GM23338 (cell line): Measurements from ENCODE around the gene VEZT. TPM values are rescaled to one million over a fixed set of nuclear protein-coding genes. Genes with fewer than 3 reads are reported as not detected.

Source experiments
- ATAC-seq: fragments of 200-7000 bp; cut with Tn5 transposase; 3 replicates; pipeline ENCODE4 v1.9.1; 2020
- DNase-seq: peaks from one replicate; pipeline ENCODE4 v3.0.0-alpha.2; 2015; ENCODE audit warnings: low spot score
- H2AFZ ChIP-seq: fragments of 200-600 bp; sonication (generic); 2 replicates; pipeline ENCODE4 v1.8.0; 2016; ENCODE audit warnings: antibody characterized with exemption, mild to moderate bottlenecking, moderate library complexity
- H3F3A ChIP-seq: fragments of 200-600 bp; sonication (generic); replicated peaks from 2 replicates; pipeline ENCODE4 v1.8.0; 2017; ENCODE audit warnings: antibody characterized with exemption, mixed run types, low read depth
- H3K27ac ChIP-seq: fragments of 200-600 bp; sonication (generic); 2 replicates; pipeline ENCODE4 v1.6.1; 2016; ENCODE audit warnings: low read depth
- H3K27me3 ChIP-seq: fragments of 200-600 bp; sonication (generic); 2 replicates; pipeline ENCODE4 v1.8.0; 2016; ENCODE audit warnings: mild to moderate bottlenecking, mixed run types, moderate library complexity; ENCODE audit not compliant: insufficient read depth
- H3K36me3 ChIP-seq: fragments of 200-600 bp; sonication (generic); 2 replicates; pipeline ENCODE4 v1.8.0; 2016; ENCODE audit warnings: mild to moderate bottlenecking; ENCODE audit not compliant: insufficient read depth
- H3K4me1 ChIP-seq: fragments of 200-600 bp; sonication (generic); 2 replicates; pipeline ENCODE4 v1.8.0; 2016; ENCODE audit warnings: mild to moderate bottlenecking, moderate library complexity; ENCODE audit not compliant: insufficient read depth
- H3K4me2 ChIP-seq: fragments of 200-600 bp; sonication (generic); 2 replicates; pipeline ENCODE4 v1.7.1; 2017; ENCODE audit warnings: mixed run types
- H3K4me3 ChIP-seq: fragments of 200-600 bp; sonication (generic); 2 replicates; pipeline ENCODE4 v1.6.1; 2016; ENCODE audit warnings: mixed run types
- H3K79me2 ChIP-seq: fragments of 200-600 bp; sonication (generic); replicated peaks from 2 replicates; pipeline ENCODE4 v1.8.0; 2017; ENCODE audit warnings: mild to moderate bottlenecking; ENCODE audit not compliant: insufficient read depth
- H3K9me2 ChIP-seq: fragments of 200-600 bp; sonication (generic); 2 replicates; pipeline ENCODE4 v1.8.0; 2017; ENCODE audit not compliant: insufficient read depth
- H4K20me1 ChIP-seq: fragments of 200-600 bp; sonication (generic); replicated peaks from 2 replicates; pipeline ENCODE4 v1.8.0; 2017; ENCODE audit warnings: mild to moderate bottlenecking; ENCODE audit not compliant: insufficient read depth
- H3K27ac Mint-ChIP-seq: 2 replicates; pipeline ENCODE4 v1.8.0; 2020; ENCODE audit warnings: inconsistent platforms, mild to moderate bottlenecking, moderate library complexity, mixed read lengths
- H3K27me3 Mint-ChIP-seq: 3 replicates; pipeline ENCODE4 v1.8.0; 2022; ENCODE audit warnings: low read depth, mild to moderate bottlenecking, moderate library complexity, mixed read lengths, inconsistent platforms; ENCODE audit not compliant: insufficient read depth, poor library complexity
- H3K36me3 Mint-ChIP-seq: 3 replicates; pipeline ENCODE4 v1.8.0; 2021; ENCODE audit warnings: low read depth, mild to moderate bottlenecking, inconsistent platforms, moderate library complexity, mixed read lengths
- H3K4me1 Mint-ChIP-seq: 3 replicates; pipeline ENCODE4 v1.8.0; 2020; ENCODE audit warnings: mild to moderate bottlenecking, inconsistent platforms, mixed read lengths
- H3K4me3 Mint-ChIP-seq: 3 replicates; pipeline ENCODE4 v1.8.0; 2021; ENCODE audit warnings: moderate library complexity, mild to moderate bottlenecking, inconsistent platforms, mixed read lengths
- H3K9me3 Mint-ChIP-seq: 3 replicates; pipeline ENCODE4 v1.8.0; 2020; ENCODE audit warnings: moderate library complexity, mild to moderate bottlenecking, inconsistent platforms, mixed read lengths
- CREB1 ChIP-seq: fragments of 250-450 bp; sonication (Bioruptor Pico); IDR thresholded peaks from 2 replicates; pipeline ENCODE4 v1.5.0; 2020; ENCODE audit warnings: low read depth, mild to moderate bottlenecking, moderate library complexity
- CTCF ChIP-seq, 2 experiments: fragments of 200-600 bp in 1 of 2; sonication (generic) in 1 of 2; conservative IDR thresholded peaks; 2 replicates each; pipeline versions ENCODE4 v1.5.1 to v1.6.1; 2016 to 2017; ENCODE audit warnings: antibody characterized with exemption in 2 of 2, low read depth in 2 of 2, mild to moderate bottlenecking in 2 of 2, moderate library complexity in 1 of 2
- JUNB ChIP-seq: IDR thresholded peaks from one replicate; pipeline ENCODE4 v1.6.1; 2016; ENCODE audit warnings: antibody characterized with exemption; ENCODE audit not compliant: unreplicated experiment
- STAT1 ChIP-seq: IDR thresholded peaks from one replicate; pipeline ENCODE4 v1.6.1; 2016; ENCODE audit warnings: antibody characterized with exemption; ENCODE audit not compliant: unreplicated experiment
- ZNF331 ChIP-seq: fragments of 250-450 bp; sonication (Bioruptor Pico); IDR thresholded peaks from 2 replicates; pipeline ENCODE4 v1.5.0; 2020; ENCODE audit warnings: low read depth, mild to moderate bottlenecking, moderate library complexity
- polyA plus RNA-seq: library from polyadenylated mRNA; unstranded; fragments of >200 nt; fragmentation: Nextera tagmentation; extraction: Ambion mirVana; gene quantifications from 2 replicates; pipeline ENCODE4 v1.2.1, GENCODE V29; 2016
- total RNA-seq: library from RNA; depleted of rRNA; stranded (reverse); fragments of >200 nt; shearing (Covaris generic); gene quantifications from 2 replicates; pipeline ENCODE4 v1.2.3, GENCODE V29; 2014
- TF ChIP-seq, protein P1 (sequence below): fragments of 250-450 bp; sonication (Bioruptor Pico); IDR thresholded peaks from 2 replicates; pipeline ENCODE4 v1.5.0; 2020; ENCODE audit warnings: mild to moderate bottlenecking, moderate library complexity

VEZT gene
- total and polyA plus RNA-seq, 2 experiments from 2014 or later = 34.2 to 51.5 TPM

DNA sequence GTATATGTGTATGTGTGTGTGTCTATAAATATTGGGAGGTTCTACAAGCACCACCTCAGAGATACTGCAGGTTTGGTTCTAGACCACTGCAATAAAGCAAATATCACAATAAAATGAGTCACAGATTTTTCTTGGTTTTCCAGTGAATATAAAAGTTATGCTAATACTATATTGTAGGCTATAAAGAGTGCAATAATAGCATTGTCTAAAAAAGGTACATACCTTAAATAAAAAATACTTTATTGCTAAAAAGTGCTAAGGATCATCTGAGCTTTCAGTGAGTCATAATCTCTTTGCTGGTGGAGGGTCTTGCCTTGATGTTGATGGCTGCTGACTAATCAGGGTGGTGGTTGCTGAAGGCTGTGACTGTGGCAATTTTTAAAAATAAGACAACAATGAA, 111.1 kb downstream of the VEZT start (continued):
- TF ChIP-seq, protein P1, sequence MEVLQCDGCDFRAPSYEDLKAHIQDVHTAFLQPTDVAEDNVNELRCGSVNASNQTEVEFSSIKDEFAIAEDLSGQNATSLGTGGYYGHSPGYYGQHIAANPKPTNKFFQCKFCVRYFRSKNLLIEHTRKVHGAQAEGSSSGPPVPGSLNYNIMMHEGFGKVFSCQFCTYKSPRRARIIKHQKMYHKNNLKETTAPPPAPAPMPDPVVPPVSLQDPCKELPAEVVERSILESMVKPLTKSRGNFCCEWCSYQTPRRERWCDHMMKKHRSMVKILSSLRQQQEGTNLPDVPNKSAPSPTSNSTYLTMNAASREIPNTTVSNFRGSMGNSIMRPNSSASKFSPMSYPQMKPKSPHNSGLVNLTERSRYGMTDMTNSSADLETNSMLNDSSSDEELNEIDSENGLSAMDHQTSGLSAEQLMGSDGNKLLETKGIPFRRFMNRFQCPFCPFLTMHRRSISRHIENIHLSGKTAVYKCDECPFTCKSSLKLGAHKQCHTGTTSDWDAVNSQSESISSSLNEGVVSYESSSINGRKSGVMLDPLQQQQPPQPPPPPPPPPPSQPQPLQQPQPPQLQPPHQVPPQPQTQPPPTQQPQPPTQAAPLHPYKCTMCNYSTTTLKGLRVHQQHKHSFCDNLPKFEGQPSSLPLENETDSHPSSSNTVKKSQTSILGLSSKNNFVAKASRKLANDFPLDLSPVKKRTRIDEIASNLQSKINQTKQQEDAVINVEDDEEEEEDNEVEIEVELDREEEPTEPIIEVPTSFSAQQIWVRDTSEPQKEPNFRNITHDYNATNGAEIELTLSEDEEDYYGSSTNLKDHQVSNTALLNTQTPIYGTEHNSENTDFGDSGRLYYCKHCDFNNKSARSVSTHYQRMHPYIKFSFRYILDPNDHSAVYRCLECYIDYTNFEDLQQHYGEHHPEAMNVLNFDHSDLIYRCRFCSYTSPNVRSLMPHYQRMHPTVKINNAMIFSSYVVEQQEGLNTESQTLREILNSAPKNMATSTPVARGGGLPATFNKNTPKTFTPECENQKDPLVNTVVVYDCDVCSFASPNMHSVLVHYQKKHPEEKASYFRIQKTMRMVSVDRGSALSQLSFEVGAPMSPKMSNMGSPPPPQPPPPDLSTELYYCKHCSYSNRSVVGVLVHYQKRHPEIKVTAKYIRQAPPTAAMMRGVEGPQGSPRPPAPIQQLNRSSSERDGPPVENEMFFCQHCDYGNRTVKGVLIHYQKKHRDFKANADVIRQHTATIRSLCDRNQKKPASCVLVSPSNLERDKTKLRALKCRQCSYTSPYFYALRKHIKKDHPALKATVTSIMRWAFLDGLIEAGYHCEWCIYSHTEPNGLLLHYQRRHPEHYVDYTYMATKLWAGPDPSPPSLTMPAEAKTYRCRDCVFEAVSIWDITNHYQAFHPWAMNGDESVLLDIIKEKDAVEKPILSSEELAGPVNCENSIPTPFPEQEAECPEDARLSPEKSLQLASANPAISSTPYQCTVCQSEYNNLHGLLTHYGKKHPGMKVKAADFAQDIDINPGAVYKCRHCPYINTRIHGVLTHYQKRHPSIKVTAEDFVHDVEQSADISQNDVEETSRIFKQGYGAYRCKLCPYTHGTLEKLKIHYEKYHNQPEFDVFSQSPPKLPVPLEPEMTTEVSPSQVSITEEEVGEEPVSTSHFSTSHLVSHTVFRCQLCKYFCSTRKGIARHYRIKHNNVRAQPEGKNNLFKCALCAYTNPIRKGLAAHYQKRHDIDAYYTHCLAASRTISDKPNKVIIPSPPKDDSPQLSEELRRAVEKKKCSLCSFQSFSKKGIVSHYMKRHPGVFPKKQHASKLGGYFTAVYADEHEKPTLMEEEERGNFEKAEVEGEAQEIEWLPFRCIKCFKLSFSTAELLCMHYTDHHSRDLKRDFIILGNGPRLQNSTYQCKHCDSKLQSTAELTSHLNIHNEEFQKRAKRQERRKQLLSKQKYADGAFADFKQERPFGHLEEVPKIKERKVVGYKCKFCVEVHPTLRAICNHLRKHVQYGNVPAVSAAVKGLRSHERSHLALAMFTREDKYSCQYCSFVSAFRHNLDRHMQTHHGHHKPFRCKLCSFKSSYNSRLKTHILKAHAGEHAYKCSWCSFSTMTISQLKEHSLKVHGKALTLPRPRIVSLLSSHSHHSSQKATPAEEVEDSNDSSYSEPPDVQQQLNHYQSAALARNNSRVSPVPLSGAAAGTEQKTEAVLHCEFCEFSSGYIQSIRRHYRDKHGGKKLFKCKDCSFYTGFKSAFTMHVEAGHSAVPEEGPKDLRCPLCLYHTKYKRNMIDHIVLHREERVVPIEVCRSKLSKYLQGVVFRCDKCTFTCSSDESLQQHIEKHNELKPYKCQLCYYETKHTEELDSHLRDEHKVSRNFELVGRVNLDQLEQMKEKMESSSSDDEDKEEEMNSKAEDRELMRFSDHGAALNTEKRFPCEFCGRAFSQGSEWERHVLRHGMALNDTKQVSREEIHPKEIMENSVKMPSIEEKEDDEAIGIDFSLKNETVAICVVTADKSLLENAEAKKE (CRISPR knock-in tag) = no peak
- TF ChIP-seq CTCF (conservative IDR thresholded peaks at IDR 0.05; ENCODE audit: low read depth in 2 of 2) (no peak), JUNB (no peak), STAT1 (no peak)

- ATAC-seq = peak; percentile 20
- Histone ChIP-seq H3F3A (peaks cover 6% of the 10 kb centered on the region; the same call in 1 of the 2 replicates), H3K27ac (peak overlapping the region; percentile 2), H3K27me3 (no peaks in the 10 kb centered on the region), H3K4me1 (no peaks in the 10 kb centered on the region), H3K36me3 (no peaks in the 10 kb centered on the region), H4K20me1 (no peaks in the 10 kb centered on the region), H3K9me2 (no peaks in the 10 kb centered on the region), H3K4me3 (no peak overlapping the region), H3K79me2 (no peaks in the 10 kb centered on the region), H2AFZ (peak overlapping the region; percentile 0; the same call in 1 of the 2 replicates), H3K4me2 (peak overlapping the region; percentile 28; the same call in 1 of the 2 replicates)
- peaks cover 2% of the 10 kb centered on the region for H3K27me3 Mint-ChIP-seq
- H3K4me1 Mint-ChIP-seq = peaks cover 18% of the 10 kb centered on the region
- DNase-seq = no peak
- peak overlapping the region; percentile 85 for H3K27ac Mint-ChIP-seq
- no peaks in the 10 kb centered on the region; the same call in 2 of the 3 replicates for H3K9me3 Mint-ChIP-seq
- peak overlapping the region; percentile 8; the same call in 2 of the 3 replicates for H3K4me3 Mint-ChIP-seq
- no peaks in the 10 kb centered on the region for H3K36me3 Mint-ChIP-seq
- no peak for TF ChIP-seq CREB1
- no peak for TF ChIP-seq JUNB
- no peak for TF ChIP-seq ZNF331 (CRISPR knock-in tag)
- no peak for TF ChIP-seq STAT1
- TF ChIP-seq, protein P1 (CRISPR knock-in tag) = no peak
Measured at GRCh38 chr12:95335948-95336347, 118.3 kb downstream of the VEZT start.
